NK-92 (cell line): ENCODE measurements around the gene OR4K2.
"Not testable (repeated sequence)": the region's sequence is repeated elsewhere in the genome, so short reads cannot be mapped to it uniquely, and the experiment has no call there.

Experiments
- DNase-seq: peaks from one replicate; lab custom pipeline; 2025; ENCODE audit not compliant: unreplicated experiment; lab: John Stamatoyannopoulos, UW

The OR4K2 gene, protein sequence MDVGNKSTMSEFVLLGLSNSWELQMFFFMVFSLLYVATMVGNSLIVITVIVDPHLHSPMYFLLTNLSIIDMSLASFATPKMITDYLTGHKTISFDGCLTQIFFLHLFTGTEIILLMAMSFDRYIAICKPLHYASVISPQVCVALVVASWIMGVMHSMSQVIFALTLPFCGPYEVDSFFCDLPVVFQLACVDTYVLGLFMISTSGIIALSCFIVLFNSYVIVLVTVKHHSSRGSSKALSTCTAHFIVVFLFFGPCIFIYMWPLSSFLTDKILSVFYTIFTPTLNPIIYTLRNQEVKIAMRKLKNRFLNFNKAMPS

DNA sequence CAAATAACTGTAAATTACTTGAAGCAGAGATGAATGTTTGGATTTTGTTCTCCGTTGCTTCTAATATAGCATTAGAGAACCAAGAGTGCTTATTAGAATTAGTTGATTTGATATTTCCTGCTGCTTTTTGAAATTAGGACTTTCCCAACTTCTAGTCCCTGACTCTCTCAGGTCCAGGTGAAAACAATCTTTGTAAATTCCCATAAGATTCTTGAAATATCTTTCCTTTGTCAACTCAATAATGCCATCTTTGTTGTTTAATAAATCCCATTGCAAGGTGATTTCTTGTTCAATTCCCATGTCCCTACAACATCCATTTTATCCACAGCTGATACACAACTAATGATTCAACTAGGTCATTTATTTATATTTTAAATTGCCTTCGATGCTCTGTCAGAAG, at the start of gene OR4K2:
Gene OR4K2 (plus strand): TSS at position 301 of the 400 bp plus-strand sequence. CDS start 1,126 bp downstream, outside the sequence.
- DNase-seq: no peak

DNA sequence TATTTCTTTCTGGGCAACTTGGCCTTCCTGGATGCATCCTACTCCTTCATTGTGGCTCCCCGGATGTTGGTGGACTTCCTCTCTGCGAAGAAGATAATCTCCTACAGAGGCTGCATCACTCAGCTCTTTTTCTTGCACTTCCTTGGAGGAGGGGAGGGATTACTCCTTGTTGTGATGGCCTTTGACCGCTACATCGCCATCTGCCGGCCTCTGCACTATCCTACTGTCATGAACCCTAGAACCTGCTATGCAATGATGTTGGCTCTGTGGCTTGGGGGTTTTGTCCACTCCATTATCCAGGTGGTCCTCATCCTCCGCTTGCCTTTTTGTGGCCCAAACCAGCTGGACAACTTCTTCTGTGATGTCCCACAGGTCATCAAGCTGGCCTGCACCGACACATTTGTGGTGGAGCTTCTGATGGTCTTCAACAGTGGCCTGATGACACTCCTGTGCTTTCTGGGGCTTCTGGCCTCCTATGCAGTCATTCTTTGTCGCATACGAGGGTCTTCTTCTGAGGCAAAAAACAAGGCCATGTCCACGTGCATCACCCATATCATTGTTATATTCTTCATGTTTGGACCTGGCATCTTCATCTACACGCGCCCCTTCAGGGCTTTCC, 47.2 kb upstream of the OR4K2 start:
- not testable (repeated sequence) for DNase-seq

DNA sequence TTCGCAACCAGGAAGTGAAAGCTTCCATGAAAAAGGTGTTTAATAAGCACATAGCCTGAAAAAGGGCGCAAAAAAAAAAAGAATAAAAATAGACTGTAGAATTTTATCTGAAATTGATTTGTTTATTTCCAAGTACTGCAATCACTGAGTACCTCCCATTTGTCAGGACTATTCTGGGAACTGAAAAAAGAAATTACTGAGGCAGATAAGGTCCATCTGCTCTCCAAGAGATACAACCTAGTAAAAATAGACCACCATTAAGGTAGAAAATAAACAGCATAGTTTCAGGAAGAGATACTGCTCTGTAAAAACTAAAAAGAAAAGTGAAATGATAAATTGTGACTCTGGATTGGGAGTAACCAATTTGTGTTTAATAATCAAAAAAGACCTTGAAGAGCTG, 46.6 kb upstream of the OR4K2 start:
- no peak for DNase-seq

DNA sequence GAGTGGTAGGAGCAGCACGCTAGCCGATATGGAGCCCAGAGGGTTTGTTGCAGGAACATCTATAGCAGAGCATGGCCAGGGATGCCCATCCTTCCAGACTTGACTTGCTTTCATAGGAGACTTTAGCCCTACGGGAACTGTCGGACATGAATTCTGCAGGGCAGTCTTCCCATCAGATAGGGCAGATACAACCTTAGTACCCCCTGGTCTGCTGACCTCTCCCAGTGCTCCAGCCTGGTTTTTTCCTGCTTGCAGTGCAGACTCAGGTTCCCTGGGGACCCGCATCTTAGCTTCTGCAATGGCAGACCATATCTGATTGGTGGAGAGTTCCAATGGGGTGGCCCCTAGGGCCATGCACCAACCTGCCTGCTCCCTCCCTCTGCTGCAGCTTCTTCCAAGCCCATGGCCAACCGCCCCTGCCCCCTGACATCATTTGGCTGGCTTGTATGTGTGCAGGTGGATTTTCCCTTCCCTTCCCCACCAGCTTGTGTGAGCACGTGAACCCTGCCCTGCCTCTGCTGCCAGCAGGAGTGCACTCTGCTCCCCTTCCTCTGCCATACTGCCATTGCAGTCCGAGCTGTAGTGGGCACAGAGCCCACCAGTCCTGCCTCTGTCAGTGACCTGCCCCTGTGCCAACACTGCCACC, 40.6 kb upstream of the OR4K2 start:
- not testable (repeated sequence) for DNase-seq

DNA sequence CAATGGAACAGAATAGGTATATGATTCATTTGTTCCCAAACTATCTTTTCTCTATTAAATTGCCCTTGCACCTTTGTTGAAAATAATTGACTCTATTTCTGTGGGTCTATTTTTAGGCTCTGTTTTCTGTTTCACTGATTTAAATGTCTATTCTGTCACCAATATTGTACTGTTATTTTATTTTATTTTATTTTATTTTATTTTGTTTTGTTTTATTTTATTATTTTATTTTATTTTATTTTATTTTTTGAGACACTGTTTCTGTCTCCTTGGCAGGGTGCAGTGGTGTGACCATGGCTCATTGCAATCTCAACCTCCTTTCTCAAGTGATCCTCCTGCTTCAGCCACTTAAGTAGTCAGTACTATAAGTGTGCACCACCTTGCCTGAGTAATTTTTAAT, 36.5 kb upstream of the OR4K2 start:
- DNase-seq: no peak

DNA sequence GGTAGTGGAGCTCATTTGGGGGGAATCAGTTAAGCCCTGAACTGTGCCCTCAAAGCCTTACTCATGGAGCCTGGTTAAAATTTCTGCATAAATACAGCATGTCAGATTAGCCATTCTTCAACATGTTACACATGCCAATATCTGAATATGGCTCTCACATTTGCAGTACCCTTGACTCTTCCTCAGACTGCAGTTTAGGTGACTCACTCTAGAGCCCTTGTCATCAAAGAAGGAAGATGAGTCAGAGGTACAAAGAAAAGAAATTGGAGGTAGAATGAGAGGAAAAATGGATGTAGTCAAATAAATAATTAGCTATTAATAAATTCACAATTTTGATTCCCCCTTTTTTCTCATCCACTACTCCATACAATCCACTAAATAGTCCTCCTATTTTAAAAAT, 23.6 kb upstream of the OR4K2 start:
- no peak for DNase-seq

DNA sequence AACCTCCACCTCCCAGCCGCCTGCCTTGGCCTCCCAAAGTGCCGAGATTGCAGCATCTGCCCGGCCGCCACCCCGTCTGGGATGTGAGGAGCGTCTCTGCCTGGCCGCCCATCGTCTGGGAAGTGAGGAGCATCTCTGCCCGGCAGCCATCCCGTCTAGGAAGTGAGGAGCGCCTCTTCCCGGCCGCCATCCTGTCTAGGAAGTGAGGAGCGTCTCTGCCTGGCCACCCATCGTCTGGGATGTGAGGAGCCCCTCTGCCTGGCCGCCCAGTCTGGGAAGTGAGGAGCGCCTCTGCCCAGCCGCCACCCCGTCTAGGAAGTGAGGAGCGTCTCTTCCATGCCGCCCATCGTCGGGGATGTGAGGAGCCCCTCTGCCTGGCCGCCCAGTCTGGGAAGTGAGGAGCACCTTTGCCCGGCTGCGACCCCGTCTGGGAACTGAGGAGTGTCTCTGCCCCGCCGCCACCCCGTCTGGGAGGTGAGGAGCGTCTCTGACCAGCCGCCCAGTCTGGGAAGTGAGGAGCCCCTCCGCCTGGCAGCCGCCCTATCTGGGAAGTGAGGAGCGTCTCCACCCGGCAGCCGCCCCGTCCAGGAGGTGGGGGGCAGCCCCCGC, 8.8 kb upstream of the OR4K2 start:
- not testable (repeated sequence) for DNase-seq

DNA sequence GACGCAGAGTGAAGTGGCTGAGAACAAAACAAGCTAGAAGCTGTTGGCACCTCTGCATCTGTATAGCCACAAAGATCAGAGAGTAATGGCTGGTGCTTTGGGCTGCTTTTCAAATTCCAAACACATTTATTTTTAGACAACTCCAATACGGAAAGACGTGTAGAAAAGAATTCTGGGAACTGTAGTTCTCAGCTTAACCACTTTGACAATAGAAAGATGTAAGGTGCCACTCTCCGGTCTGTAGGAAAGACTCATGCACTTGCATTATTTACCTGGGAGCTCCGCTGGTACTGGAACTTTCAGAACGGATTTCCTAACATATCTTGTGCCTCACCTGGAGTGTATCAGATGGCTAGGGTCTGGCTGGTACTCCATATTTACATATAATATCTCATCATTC, 1.8 kb upstream of the OR4K2 start:
- DNase-seq: no peak

DNA sequence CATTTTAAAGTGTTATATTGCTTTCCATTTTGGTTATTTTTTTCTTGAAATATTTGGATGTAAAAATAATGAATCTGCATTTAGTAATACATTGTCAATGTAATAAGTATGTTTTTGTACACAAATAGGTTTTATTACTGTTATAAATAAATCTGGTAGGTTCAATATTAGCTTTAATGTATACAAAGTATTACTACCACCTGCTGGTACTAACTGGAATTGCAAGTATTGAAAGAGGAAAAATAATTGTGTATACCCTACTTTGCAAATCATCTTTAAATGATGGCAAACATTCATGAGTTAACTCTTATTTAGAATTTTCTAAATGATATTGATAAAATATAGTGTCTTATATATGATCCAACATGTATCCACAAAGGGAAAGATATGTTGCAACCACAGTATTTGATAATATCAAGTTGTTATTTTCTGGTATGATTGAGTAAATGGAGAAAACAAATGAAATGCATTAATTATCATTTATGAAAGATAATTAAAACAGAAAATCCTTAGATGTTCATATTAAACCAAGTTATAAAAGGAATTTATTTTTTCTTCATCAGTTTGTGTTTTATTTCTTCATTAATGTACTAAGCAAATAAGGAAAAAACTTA, 3.2 kb downstream of the OR4K2 start:
- DNase-seq: no peak

DNA sequence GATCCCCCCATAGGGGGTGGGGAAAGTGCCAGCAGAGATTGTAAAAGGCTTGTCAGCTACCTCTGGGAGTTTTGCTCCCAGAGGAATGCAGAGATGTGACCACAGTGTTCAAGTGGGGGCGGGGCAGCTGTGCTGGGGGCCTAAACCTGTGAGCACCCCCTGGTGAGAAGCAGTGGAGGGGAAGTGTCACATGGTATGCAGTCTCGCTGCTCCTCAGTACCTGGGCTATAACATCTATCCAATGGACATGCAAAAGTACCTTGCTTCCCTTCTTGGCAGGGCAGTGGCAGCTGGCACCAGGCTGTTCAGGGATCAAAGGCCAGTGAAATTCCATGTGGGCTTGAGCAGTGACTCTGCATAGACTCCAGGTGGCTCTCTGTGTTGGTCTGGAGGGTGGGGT, 20.3 kb downstream of the OR4K2 start:
- DNase-seq: no peak

DNA sequence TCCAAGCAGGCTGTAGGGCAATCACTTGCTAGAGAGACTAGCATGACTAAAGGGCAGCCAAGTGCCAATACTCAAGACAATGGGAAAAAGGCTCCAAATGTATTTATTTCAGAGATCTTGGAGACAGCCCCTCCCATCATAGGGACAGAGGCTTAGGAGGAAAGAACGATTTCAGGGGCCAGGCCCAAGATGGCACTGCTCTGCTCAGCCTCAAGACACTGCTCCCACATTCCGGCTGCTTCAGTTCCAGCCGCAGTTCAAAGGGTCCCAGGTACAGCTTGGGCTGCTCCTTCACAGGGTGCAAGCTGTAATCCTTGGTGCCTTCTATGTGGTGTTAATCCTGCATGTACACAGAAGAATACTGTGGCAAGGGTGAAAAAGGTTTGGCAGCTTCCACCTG, 26.1 kb downstream of the OR4K2 start:
- DNase-seq: no peak

DNA sequence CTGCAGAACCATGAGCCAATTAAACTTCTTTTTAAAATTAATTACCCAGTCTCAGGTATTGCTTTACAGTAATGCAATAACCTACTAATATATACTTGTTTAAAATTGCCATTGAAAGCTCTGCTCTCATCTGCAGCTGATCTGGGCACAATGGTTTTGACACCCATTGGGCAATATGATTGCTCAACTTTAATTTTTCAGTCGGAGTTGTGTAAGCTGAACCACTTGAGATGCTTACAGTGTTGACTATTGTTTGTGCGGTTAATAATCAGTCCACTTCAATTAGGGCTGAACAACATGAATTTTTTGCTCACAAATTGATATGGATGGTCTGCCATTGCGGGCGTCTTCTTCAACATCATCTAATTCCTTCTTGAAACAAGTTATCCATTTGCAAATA, 27.5 kb downstream of the OR4K2 start:
- DNase-seq: no peak

DNA sequence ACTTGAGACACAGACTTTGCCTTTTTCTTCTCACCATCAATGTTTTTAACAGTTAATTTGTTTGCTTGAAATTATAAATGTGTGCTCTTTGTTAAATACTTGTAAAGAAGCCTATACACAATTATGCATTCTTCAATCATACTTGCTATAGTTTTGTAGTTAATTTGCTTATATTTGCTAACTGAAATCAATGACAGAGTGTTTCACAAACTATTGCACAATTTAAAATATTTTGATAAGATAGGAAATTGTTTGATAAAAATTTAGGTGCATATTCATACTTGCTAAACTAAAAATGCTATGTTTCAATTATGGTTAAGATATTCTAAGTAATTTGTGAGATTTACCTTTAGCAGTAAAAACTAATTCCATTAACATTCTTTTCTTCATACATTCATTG, 31.7 kb downstream of the OR4K2 start:
- no peak for DNase-seq

DNA sequence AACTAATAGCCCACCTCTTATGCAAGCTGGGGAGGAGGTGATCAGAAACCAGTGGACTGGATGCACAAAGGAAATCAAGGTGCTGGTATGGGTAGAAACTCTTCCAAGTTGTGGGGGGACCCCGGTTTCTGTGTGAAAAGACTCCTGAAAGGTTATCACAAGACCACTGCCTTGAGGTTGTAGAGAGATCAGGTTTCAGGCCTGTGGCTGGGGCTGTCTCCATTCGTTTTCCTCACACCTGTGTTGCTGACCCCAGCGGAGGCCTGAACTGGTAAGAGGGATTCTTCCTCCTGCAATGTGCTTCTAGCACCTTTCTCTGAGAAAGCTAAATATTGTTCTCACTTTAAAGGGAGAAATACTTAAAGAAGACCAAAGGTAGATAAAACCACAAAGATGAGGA, 36.2 kb downstream of the OR4K2 start:
- DNase-seq: no peak

DNA sequence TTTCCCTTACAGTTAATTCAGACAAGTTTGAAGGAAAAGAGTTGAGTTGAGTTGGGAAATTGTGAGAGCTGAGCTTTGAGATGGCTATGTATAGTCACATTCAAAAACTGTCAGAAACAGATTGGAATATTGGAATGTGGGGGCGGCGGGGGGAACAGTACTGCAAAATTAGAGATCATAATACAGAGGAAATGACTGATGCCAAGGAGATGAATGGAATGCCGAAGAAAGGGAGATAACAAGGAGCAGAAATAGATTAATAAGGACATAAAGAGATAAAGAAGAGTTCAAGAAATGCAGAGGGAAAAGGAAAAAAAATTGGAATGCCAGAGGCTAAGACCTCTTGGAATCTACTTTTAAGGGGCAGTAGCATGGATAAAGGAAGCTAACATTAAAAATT, 42.3 kb downstream of the OR4K2 start:
- no peak for DNase-seq

DNA sequence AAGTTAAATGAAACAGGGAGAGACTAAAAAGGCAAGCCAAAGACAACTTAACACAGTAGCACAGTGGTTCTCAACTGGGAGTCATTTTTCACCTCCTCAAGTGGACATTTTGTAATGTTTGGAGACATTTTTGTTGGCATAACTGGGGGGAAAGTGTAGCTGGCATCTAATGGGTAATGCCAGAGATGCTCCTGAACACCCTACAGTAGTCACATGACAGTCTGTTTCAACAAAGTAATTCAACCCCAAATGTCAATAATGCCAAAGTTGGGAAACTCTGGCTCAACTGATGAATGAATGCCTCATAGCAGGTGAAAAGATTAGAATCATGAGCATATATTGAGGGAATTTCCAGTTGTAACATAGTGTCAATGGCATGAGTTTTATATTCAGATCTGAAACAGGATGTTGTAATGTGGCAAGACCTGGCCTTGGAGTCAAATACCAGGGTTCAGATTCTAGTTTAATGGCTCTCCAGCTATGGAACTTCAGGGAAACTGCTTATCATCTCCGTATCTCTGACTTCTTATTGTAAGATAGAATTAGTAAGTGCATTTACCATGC, 43.1 kb downstream of the OR4K2 start:
- no peak for DNase-seq

DNA sequence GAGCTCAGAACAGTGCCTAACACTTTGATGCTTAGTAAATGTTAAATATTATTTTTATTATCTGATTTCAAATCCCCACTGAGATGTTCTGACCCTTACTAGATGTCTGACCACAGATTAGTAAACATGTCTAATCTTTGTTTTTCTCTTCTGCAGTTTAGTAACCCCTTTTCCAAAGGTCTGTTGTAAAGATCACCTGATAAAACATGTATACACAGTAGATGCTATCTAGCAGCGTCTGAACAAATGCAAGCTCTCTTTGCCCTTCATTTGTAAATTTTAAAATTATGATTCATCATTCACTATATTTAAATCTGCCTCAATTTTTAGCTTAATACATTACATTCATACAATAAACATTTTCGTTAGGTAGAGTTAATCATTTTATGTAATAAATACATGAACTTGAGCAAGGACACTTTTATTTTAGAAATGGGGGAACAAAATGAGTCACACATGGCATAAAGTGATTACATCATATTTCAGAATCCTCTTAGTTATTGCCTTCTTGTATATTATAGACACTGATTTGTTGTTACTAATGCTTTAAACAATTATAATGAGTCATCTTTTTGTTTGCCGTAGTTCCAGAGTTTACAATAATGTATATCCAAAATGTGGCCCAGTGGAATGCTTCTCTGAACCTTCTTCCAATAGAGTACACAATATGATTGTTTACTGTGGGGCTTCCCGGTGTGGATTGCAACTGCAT, 43.8 kb downstream of the OR4K2 start:
- no peak for DNase-seq

DNA sequence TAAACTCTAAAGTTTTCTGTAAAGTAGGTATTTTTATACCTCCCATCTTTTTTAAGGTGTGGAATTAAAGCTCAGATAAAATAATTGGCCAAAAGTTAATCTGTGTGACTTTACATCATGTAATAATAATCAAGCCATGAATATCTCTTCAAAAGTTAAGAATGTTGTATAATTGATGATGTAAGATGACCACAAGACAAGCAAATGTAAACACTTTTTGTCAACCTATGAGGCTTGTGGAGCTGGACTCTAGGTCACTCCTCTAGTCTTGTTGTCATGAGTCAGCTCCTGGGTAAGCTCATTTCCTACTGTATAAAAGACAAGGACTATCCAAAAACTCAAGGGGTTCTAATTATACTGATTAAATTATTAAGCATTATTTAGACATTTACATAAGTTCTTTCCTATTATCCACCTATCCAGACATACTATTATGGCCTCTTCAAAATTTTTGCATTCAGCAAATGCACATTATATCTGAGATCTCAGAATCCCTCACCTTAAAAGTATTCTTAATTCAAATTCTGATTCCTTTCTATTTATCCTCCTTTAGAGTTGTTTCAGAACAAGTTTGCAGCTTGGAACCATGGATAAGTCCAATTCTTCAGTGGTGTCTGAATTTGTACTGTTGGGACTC, 45.2 kb downstream of the OR4K2 start, which contains the start of gene OR4K5:
Gene OR4K5 (plus strand): TSS at position 587 of the 637 bp plus-strand sequence. CDS start 0 bp downstream, at position 587.
- DNase-seq: no peak

DNA sequence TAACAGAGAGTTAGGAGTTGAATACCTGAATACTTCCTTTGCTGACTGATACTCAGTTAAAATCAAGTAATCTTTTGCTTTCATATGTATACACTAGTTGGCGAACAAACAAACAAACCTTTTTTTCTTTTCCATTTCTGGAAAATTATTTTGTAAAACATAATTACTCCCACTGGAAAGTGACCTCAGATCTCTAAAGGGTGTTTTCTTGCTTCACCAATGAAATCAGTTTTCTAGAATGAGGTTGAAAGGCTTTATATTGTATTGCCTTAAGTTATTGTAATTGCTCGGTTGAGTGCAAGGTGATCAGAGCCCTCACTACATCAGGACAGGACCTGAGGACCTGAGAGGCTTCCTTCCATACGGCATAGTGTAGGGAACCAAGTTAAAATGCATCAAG, 55.7 kb downstream of the OR4K2 start, which contains the start of gene OR4K1:
Gene OR4K1 (plus strand): TSS at position 301 of the 400 bp plus-strand sequence. CDS start 4,750 bp downstream, outside the sequence.
- DNase-seq: no peak
